ENCODE measurements around the gene CTNND1.
"Not testable (repeated sequence)": the region's sequence is repeated elsewhere in the genome, so short reads cannot be mapped to it uniquely, and the experiment has no call there.

Gene CTNND1

GRCh38 chr11:57815476-57815875 is 53.9 kb downstream of the CTNND1 start:
- TF ChIP-seq CTCF (conservative IDR thresholded peaks at IDR 0.05; ENCODE audit: low read depth, low read length): no peak
- H3K4me3 ChIP-seq (ENCODE audit: low read depth, low read length): no peak overlapping the region
- DNase-seq (ENCODE audit: low read depth): no peak

GRCh38 chr11:57815877-57816276 is 54.3 kb downstream of the CTNND1 start:
- no peak for DNase-seq (ENCODE audit: low read depth)
- H3K4me3 ChIP-seq (ENCODE audit: low read depth, low read length): no peak overlapping the region
- TF ChIP-seq CTCF (conservative IDR thresholded peaks at IDR 0.05; ENCODE audit: low read depth, low read length): no peak

GRCh38 chr11:57818812-57819211 is 57.2 kb downstream of the CTNND1 start:
- no peak overlapping the region for H3K4me3 ChIP-seq (ENCODE audit: low read depth, low read length)
- TF ChIP-seq CTCF (conservative IDR thresholded peaks at IDR 0.05; ENCODE audit: low read depth, low read length): no peak
- DNase-seq (ENCODE audit: low read depth): no peak

- TF ChIP-seq CTCF (conservative IDR thresholded peaks at IDR 0.05; ENCODE audit: low read depth, low read length): no peak
- DNase-seq (ENCODE audit: low read depth): no peak
- H3K4me3 ChIP-seq (ENCODE audit: low read depth, low read length): no peak overlapping the region
These were observed 57.8 kb downstream of the CTNND1 start for GRCh38 chr11:57819252-57819979.

- no peak overlapping the region for H3K4me3 ChIP-seq (ENCODE audit: low read depth, low read length)
- TF ChIP-seq CTCF (conservative IDR thresholded peaks at IDR 0.05; ENCODE audit: low read depth, low read length): no peak
- DNase-seq (ENCODE audit: low read depth): no peak
These were observed 62.3 kb downstream of the CTNND1 start for GRCh38 chr11:57823859-57824258.

GRCh38 chr11:57834852-57835251 is 73.2 kb downstream of the CTNND1 start:
- no peak for DNase-seq (ENCODE audit: low read depth)
- TF ChIP-seq CTCF (conservative IDR thresholded peaks at IDR 0.05; ENCODE audit: low read depth, low read length): no peak
- no peak overlapping the region for H3K4me3 ChIP-seq (ENCODE audit: low read depth, low read length)

GRCh38 chr11:57838609-57839008 is 77.0 kb downstream of the CTNND1 start:
- DNase-seq (ENCODE audit: low read depth); H3K4me3 ChIP-seq (ENCODE audit: low read depth, low read length): not testable (repeated sequence)
